ENCODE data around the gene ESYT3. TPM values are rescaled to one million over a fixed set of nuclear protein-coding genes. Genes with fewer than 3 reads are reported as not detected.
"Not testable (repeated sequence)": the region's sequence is repeated elsewhere in the genome, so short reads cannot be mapped to it uniquely, and the experiment has no call there.

ESYT3 gene
- total RNA-seq, 1 donor from 2014 or later = 2.2 TPM

DNA sequence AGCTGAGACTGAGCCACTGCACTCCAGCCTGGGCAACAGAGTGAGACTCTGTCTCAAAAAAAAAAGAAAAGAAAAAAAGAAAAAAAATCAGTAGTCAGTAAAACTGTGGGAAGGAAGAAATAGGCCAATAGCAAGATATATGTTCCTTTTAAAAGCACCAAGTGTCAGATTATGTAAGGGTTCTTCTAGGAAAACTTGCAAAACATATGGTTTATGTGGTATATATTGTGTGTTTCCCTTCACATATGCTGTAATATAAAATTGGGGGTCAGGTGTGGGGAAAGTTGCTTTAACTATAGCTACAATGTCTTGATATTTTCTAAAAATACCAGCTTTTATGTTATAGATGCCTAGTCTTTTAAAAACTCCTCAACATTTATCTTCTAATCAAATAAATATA lies 64.6 kb downstream of the ESYT3 start:
- DNase-seq (ENCODE audit: low read depth) = no peak
- no peak overlapping the region for H3K4me3 ChIP-seq (ENCODE audit: low read depth, low read length)
- TF ChIP-seq, protein P1, sequence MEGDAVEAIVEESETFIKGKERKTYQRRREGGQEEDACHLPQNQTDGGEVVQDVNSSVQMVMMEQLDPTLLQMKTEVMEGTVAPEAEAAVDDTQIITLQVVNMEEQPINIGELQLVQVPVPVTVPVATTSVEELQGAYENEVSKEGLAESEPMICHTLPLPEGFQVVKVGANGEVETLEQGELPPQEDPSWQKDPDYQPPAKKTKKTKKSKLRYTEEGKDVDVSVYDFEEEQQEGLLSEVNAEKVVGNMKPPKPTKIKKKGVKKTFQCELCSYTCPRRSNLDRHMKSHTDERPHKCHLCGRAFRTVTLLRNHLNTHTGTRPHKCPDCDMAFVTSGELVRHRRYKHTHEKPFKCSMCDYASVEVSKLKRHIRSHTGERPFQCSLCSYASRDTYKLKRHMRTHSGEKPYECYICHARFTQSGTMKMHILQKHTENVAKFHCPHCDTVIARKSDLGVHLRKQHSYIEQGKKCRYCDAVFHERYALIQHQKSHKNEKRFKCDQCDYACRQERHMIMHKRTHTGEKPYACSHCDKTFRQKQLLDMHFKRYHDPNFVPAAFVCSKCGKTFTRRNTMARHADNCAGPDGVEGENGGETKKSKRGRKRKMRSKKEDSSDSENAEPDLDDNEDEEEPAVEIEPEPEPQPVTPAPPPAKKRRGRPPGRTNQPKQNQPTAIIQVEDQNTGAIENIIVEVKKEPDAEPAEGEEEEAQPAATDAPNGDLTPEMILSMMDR (conservative IDR thresholded peaks at IDR 0.05; ENCODE audit: low read depth, low read length) = no peak

DNA sequence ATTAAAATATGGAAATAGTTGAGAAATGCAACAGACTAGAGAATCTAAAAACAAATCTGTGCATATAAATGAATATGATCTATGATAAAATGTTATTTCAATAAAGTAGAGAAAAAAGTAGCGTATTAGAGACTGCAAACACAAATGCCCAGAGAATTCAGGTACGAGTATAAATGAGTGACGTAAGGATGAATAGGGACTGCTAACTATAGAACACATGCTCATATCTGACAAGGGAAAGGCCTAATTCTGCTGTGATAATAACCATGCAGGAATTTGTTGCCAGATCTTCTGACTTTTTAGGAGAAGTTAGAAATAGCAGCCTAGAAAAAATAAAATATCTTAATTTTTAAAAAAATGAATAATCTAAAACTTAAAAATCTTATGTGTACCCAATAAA lies 73.1 kb downstream of the ESYT3 start:
- H3K4me3 ChIP-seq (ENCODE audit: low read depth, low read length) = no peak overlapping the region
- DNase-seq (ENCODE audit: low read depth) = no peak
- TF ChIP-seq, protein P1 (conservative IDR thresholded peaks at IDR 0.05; ENCODE audit: low read depth, low read length) = no peak

DNA sequence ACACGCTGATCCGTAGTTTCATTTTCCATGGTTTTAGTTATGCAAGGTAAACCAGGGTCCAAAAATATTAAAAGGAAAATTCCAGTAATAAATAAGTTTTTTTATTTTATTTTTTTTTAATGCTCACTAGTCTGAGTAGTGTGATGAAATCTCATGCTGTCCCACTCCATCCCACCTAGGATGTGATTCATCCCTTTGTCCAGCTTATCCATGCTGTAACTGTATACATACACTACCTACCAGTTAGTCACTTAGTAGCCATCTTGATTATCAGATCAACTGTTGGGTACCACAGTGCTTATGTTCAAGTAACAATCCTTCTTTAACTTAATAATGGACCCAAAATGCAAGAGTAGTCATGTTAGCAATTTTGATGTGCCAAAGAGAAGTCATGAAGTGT lies 75.2 kb downstream of the ESYT3 start:
- DNase-seq (ENCODE audit: low read depth) = no peak
- H3K4me3 ChIP-seq (ENCODE audit: low read depth, low read length) = no peak overlapping the region
- TF ChIP-seq, protein P1 (conservative IDR thresholded peaks at IDR 0.05; ENCODE audit: low read depth, low read length) = no peak

GRCh38 chr3:138511945-138512344 lies 77.5 kb downstream of the ESYT3 start:
- H3K4me3 ChIP-seq (ENCODE audit: low read depth, low read length) = no peak overlapping the region
- no peak for DNase-seq (ENCODE audit: low read depth)
- TF ChIP-seq, protein P1 (conservative IDR thresholded peaks at IDR 0.05; ENCODE audit: low read depth, low read length) = no peak

DNA sequence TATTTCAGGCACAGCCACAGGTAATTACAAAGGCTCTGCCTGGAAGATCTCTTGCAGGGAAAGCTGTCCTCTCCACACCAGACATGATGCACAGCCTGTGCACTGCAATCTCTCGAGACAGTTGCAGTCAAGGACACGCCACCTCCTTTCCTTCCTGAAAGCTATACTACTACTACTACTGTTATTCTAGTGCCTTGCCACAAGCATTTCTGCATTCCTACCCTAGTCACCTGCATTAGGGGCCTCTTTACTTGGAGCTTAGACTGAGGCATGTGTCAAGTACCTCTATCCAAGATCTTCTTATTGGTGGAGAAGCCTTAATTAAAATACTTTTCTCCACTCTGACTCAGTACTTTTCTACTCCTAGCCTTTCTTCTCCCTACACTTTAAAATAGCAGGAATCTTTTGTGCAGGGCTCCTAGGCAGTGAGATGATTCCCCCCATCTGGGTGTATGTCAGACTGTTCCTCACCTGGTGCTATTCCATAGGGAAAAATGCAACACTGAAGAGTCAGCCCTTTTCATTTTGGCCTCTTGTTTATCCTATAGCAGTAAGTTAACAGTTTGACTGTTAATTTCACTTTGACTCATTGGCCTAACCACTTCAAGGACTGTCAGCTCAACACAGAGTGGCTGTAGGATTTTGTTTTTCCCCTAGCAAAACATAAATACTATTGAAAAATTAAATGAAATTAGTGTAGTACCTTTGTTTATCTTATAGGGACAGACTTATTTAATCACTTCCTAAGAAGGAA lies 78.9 kb downstream of the ESYT3 start:
- TF ChIP-seq, protein P1 (conservative IDR thresholded peaks at IDR 0.05; ENCODE audit: low read depth, low read length) = no peak
- DNase-seq (ENCODE audit: low read depth) = no peak
- no peak overlapping the region for H3K4me3 ChIP-seq (ENCODE audit: low read depth, low read length)

DNA sequence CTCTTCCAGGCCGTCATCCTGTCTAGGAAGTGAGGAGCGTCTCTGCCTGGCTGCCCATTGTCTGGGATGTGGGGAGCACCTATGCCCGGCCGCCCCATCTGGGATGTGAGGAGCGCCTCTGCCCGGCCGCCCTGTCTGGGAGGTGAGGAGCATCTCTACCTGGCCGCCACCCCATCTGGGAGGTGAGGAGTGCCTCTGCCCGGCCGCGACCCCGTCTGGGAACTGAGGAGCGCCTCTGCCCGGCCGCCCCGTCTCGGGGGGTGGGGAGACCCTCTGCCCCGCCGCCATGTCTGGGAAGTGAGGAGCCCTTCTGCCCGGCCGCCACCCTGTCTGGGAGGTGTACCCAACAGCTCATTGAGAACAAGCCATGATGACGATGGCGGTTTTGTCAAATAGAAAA lies 87.0 kb downstream of the ESYT3 start:
- not testable (repeated sequence) for DNase-seq (ENCODE audit: low read depth); H3K4me3 ChIP-seq (ENCODE audit: low read depth, low read length)

Other genes with a start within 250 kb of the ESYT3 start
- gene ARMC8, start 247.3 kb upstream of the ESYT3 start, total RNA-seq = 31.9 and 33.9 TPM in 2 replicates
- gene NME9, start 104.8 kb upstream of the ESYT3 start, total RNA-seq = 0.43 TPM in 1 of 2 replicates, not detected in the other
- 12.7 and 17.2 TPM in 2 replicates for gene MRAS, start 86.0 kb upstream of the ESYT3 start, total RNA-seq
- gene CEP70, start 159.6 kb downstream of the ESYT3 start, total RNA-seq = 12.8 and 21.0 TPM in 2 replicates
- 16.1 and 20.3 TPM in 2 replicates for gene FAIM, start 174.2 kb downstream of the ESYT3 start, total RNA-seq